EL (cell line): ENCODE data around the gene SLC2A4RG.

Source experiments
- DNase-seq: peaks from one replicate; pipeline ENCODE4 v3.0.0-alpha.2; 2016

The SLC2A4RG gene

DNA sequence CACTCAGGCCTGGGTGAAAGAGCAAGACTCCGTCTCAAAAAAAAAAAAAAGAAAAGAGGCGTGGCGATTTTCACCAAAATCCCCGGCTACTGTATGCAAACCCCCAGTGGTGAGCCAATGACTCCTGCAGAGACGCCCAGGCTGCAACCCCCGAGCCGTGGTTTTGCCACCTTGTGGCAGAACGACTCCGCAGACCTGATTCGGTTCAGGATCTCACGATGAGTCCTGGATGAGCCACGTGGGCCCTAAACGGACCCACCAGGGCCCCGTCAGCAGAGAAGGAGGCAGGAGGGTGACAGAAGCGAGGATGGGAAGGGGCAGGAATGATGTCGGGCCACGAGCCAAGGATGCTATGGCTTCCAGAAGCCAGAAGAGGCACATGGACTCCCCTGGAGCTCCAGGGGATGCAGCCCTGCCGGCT, 42.5 kb downstream of the SLC2A4RG start:
- DNase-seq, result no peak

- DNase-seq, result no peak
Observed at GRCh38 chr20:63782521-63782971, 43.0 kb downstream of the SLC2A4RG start.

DNA sequence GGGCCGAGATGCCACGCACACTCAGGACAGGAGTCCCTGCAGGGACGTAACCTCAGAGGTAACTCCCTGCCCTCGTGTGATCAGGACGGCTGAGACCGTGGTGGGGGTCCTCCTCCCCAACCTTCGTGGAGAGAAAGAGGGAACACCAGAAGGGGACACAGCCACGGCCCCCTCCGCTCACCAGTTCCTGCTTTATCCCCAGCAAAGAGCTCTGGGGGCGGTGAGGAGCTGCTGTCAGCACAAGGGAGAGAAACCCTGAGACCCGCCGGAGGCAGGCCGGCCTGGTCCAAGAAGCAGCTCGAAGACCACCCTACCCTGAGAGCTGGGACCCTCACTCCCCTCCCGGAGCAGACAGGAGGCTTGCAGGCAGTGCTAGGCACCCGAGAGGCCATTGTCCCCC, 44.4 kb downstream of the SLC2A4RG start:
- DNase-seq, result no peak

DNA sequence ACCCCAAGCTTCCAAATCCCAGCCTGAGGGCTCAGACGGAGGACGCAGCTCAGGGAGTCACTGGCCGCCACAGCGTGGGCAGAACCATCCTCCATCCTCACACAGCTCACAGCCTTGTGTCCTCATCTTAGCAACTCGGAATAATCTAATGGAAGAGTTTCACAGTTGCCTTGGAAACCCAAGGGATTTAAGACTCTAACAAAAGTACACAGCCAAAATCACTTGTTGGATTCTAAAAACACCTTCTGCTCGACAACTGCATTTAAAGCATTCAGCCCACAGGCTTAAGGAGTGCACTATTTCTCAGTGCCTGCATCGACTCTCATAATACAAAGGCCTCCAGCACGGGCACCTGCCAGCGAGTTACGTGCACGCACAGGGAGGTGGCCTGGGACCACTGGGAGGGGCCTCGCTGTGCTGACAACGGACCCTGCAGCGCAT, 46.1 kb downstream of the SLC2A4RG start:
- no peak for DNase-seq

DNA sequence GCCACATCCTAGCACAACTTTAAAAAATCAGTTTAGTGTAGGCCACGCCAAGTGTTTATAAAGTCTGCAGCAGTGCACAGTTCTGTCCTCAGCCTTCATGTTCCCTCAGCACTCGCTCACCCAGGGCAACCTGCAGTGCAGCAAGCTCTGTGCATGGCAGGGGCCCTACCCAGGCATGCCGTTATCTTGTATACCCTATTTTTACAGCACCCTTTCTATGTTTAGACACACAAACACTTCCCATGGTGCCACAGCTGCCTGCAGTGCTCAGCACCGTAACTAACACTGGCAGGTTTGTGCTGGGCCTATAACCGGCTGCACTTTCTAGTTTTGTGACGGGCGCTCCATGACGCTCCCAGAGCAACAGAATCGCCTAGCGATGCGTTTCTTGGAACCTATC, 47.7 kb downstream of the SLC2A4RG start:
- DNase-seq, result no peak

GRCh38 chr20:63787749-63788148, 48.2 kb downstream of the SLC2A4RG start:
- DNase-seq, result no peak

- DNase-seq, result no peak
Observed at GRCh38 chr20:63789836-63790571, 50.4 kb downstream of the SLC2A4RG start.

DNA sequence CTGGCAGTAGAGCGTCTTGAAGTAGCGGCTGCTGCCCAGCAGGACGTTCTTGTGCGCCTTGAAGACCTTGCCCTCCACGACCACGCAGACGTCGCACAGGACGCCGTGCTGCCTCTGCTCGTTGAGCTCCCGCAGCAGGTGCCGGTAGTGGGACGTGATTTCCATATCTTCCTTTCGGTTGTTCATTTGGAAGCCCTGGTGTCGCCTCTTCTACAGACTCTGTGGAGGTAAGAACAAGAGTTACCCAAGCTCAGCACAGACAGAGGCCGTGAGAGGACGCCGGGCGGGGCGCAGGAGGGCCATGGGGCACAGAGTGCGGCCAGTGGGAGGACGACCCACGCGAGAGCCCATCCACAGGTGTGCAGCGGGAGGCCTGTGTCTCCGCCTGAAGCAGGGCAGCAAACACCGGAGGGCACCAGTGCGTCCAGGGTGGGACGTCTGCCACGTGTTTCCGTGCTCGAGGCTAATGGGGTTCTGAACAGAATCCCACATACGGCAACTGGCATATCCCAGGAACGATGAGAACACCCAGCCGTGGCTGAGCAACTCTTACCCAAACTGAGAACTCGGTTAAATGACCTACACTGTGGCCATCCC, 51.1 kb downstream of the SLC2A4RG start:
- no peak for DNase-seq

GRCh38 chr20:63791497-63792156, 52.1 kb downstream of the SLC2A4RG start:
- no peak for DNase-seq

DNA sequence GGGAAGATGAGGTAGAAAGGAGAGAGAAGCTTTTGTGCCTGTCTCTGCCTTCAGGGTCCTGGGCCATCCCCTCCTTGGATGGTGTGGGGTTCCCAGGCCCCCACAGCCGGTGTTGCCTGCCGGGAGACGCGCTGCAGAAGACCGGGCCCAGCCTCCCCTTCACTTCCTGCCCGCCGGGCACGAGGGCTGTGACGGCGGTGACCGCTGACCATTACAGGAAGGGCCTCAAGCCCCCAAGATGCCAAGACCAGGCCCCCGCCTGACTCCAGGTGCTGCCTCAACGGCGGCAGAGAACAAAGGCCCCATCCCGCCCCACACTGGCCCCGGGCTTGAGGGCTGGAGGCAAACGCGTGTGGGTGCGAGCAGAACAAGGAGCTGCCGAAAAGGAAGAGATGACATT, 53.3 kb downstream of the SLC2A4RG start:
- DNase-seq, result no peak
